ENCODE measurements around the gene SLC35E2B. TPM values are rescaled to one million over a fixed set of nuclear protein-coding genes. Genes with fewer than 3 reads are reported as not detected.
"Not testable (repeated sequence)": the region's sequence is repeated elsewhere in the genome, so short reads cannot be mapped to it uniquely, and the experiment has no call there.

SLC35E2B gene
- total and polyA plus RNA-seq, 11 donors = 12.2 to 29.2 (median 20.1) TPM

DNA sequence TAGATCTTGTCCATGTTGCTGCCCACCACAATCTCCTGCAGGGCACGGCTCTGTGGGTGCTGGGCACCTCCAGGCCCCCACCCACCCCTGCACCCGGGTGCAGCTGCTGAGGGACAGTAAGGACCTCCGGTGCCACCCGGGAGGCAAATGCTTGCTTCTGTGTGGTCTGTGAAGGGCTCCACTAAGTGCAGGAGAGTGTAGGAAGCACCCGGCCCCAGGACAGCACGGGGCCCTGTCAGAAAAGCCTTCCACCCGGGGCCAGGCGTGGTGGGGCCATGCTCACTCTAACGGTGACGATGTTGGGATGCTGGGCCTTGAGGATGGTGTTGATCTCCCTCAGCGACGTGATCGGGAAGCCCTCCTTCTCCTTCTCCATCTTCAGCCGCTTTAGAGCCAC, 55.1 kb downstream of the SLC35E2B start:
- H3K27ac ChIP-seq; H3K27me3 ChIP-seq; intact Hi-C loops (cut with DNase I); H3K4me3 ChIP-seq; H3K9me3 ChIP-seq; DNase-seq; H3K4me1 ChIP-seq; ATAC-seq: not testable (repeated sequence)
- H3K36me3 ChIP-seq = peaks cover 0 to 42% (median 25%) of the 10 kb centered on the region in 9 donors
- 83 to 90% (median 88%) methylated on average over 2 to 14 of the region's 14 CpGs for WGBS, 4 donors

DNA sequence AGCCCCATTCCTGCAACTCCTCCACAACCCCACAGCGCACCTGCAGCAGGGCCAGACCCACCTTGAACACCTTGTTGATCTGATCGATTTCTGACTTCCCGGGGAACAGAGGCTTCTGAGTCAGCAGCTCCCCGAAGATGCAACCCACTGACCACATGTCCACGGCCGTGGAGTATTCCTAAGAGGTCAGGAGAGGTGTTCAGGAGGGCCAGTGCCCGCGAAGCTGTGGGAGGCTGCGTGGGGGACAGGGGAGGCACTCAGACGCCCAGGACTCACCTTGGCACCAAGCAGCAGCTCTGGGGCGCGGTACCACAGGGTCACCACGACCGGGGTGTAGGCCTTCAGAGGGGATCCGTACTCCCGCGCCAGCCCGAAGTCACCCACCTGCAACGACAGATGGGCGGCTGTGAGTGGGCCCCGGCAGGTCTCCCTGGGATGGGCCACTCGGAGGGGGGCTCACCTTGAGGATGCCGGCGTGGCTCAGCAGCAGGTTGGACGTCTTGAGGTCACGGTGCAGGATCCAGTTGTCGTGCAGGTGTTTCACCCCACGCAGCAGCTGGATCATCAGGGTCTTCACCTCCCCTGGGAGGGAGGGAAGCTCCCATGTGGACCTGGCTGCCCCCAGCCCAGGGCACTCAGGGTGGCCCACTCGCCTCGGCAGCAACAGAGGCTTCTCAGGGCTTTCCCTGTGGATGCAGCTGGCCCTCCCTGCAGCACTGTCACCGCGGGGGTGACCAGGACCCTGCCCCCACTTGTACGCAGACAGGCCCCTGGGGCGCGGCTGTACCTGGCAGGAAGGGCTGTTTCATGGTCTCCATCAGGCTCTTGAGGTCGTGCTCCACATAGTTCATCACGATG, 55.7 kb downstream of the SLC35E2B start:
- peaks cover 0 to 42% (median 25%) of the 10 kb centered on the region in 9 donors for H3K36me3 ChIP-seq

DNA sequence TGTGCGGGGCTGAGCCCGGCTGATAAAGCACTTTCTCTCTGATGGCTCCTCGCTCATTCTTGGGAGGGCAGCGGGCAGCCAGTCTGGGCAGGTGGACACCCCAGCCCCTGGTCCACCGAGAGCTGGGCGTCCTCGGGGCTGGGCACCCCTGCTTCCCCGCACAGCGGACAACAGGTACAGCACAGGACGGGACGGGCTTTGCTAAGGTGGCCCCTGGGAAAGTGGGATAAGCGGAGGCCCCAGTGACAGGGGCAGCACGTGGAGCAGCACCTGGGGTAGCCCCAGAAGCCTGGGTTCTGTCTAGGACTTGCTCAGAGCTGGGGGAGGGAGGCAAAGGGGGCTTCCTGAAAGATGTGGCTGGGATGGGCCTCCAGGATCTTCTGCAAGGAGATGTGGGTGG, 58.0 kb downstream of the SLC35E2B start:
- H3K9me3 ChIP-seq; H3K4me3 ChIP-seq; intact Hi-C loops (cut with DNase I); ATAC-seq; H3K27ac ChIP-seq: not testable (repeated sequence)
- H3K27me3 ChIP-seq = peaks cover 0 to 20% (median 8%) of the 10 kb centered on the region in 9 donors
- WGBS, 4 donors = 92 to 93% (median 93%) methylated on average over 6 to 9 of the region's 13 CpGs; no CpG with 5 or more reads in 1 of the 4 donors
- H3K4me1 ChIP-seq = peaks cover 0 to 23% (median 5%) of the 10 kb centered on the region in 12 donors
- peak in 1 of 5 donors; percentile 40 for DNase-seq
- H3K36me3 ChIP-seq = peaks cover 0 to 32% (median 21%) of the 10 kb centered on the region in 9 donors

More for the DNA sequence above, 55.7 kb downstream of the SLC35E2B start:
- H3K4me3 ChIP-seq; H3K27ac ChIP-seq; H3K4me1 ChIP-seq; intact Hi-C loops (cut with DNase I); H3K27me3 ChIP-seq; ATAC-seq; H3K9me3 ChIP-seq; DNase-seq: not testable (repeated sequence)
- WGBS, 4 donors = 91 to 96% (median 93%) methylated on average over 28 to 37 of the region's 37 CpGs

DNA sequence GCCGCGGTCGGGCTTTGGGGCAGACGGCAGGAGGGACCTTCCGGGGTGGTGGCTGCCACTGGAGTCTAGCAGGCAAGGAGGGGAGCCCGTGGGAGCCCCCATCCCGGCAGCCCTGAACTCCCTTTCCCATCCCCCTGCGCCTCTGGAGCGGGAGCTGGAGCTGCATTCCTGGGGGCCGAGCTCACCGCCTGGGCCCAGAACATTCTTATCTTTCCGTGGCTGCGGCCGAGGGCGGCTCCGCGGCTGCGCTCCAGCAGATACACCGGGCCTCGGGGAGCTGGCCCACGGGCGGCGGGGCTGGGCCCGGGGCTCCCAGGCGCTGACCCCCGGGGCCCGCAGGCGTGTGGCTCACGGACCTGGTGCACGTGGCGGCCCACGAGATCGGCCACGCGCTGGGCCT, 59.2 kb downstream of the SLC35E2B start:
- DNase-seq; H3K9me3 ChIP-seq; H3K27ac ChIP-seq; intact Hi-C loops (cut with DNase I); H3K4me3 ChIP-seq: not testable (repeated sequence)
- ATAC-seq = peak in 3 of 4 donors; percentile 12 to 61 (median 49)
- Histone ChIP-seq H3K4me1 (peaks cover 0 to 23% (median 5%) of the 10 kb centered on the region in 12 donors), H3K36me3 (peaks cover 0 to 32% (median 20%) of the 10 kb centered on the region in 9 donors), H3K27me3 (peaks cover 0 to 29% (median 8%) of the 10 kb centered on the region in 9 donors)
- WGBS, 4 donors = no CpG with 5 or more reads among the region's 35 CpGs

DNA sequence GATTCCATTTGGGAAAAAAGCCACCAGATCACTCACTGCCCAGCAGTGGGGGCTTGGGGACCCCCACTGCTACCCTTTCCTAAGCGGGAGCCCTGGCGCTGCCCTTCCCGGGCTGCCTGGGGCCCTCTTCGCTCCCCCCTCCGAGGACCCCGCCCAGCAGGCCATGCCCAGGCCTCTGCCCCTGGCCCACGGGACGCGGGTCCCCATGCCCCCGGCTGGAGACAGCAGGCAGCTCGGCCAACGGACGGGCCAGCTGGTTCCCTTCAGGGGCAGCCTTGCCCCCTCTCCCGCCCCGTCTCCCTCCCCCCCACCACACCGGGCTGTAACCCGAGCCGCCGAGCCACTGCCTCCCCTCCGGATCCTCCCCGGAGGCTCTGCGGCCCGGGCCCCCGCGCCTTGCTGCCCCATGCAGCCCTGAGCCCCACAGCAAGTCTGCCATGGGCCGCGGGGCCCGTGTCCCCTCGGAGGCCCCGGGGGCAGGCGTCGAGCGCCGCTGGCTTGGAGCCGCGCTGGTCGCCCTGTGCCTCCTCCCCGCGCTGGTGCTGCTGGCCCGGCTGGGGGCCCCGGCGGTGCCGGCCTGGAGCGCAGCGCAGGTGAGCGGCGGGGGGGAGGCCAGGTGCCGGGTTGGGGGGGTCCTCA, 60.7 kb downstream of the SLC35E2B start, which contains the start of gene MMP23B:
Gene MMP23B, plus strand, starts transcription at position 392 of the 639 bp plus-strand sequence. Its CDS starts 46 bp downstream, at position 438.
- H3K27ac ChIP-seq = peak within 1 kb of the TSS; percentile 47 to 94 (median 80)
- TF ChIP-seq, protein P1, sequence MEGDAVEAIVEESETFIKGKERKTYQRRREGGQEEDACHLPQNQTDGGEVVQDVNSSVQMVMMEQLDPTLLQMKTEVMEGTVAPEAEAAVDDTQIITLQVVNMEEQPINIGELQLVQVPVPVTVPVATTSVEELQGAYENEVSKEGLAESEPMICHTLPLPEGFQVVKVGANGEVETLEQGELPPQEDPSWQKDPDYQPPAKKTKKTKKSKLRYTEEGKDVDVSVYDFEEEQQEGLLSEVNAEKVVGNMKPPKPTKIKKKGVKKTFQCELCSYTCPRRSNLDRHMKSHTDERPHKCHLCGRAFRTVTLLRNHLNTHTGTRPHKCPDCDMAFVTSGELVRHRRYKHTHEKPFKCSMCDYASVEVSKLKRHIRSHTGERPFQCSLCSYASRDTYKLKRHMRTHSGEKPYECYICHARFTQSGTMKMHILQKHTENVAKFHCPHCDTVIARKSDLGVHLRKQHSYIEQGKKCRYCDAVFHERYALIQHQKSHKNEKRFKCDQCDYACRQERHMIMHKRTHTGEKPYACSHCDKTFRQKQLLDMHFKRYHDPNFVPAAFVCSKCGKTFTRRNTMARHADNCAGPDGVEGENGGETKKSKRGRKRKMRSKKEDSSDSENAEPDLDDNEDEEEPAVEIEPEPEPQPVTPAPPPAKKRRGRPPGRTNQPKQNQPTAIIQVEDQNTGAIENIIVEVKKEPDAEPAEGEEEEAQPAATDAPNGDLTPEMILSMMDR (IDR thresholded peaks at IDR 0.05) = no peak
- TF ChIP-seq POLR2A (IDR thresholded peaks at IDR 0.05) = no peak
- peaks cover 0 to 35% (median 15%) of the 10 kb centered on the region in 9 donors for H3K36me3 ChIP-seq
- intact Hi-C loops (cut with DNase I) = loop anchor here in 1 of 10 donors (2.0 kb wide), 1 partner anchor 17 kb away; the partner anchor contains the start of gene MIB2
- peak within 1 kb of the TSS; percentile 0 to 57 (median 42) for H3K4me3 ChIP-seq
- peak in 3 of 4 donors; percentile 1 to 21 (median 2) for ATAC-seq
- H3K27me3 ChIP-seq = peaks cover 0 to 29% (median 8%) of the 10 kb centered on the region in 9 donors
- 6 to 13% (median 9%) methylated on average over 8 to 48 of the region's 48 CpGs for WGBS, 4 donors
- peak; percentile 42 to 72 (median 54) for DNase-seq
- H3K4me1 ChIP-seq = peaks cover 0 to 23% (median 5%) of the 10 kb centered on the region in 12 donors
- no peaks in the 10 kb centered on the region for H3K9me3 ChIP-seq

Measured in heart left ventricle (tissue), 16 donors.